ENCODE data around the gene RIC3.

Gene RIC3

DNA sequence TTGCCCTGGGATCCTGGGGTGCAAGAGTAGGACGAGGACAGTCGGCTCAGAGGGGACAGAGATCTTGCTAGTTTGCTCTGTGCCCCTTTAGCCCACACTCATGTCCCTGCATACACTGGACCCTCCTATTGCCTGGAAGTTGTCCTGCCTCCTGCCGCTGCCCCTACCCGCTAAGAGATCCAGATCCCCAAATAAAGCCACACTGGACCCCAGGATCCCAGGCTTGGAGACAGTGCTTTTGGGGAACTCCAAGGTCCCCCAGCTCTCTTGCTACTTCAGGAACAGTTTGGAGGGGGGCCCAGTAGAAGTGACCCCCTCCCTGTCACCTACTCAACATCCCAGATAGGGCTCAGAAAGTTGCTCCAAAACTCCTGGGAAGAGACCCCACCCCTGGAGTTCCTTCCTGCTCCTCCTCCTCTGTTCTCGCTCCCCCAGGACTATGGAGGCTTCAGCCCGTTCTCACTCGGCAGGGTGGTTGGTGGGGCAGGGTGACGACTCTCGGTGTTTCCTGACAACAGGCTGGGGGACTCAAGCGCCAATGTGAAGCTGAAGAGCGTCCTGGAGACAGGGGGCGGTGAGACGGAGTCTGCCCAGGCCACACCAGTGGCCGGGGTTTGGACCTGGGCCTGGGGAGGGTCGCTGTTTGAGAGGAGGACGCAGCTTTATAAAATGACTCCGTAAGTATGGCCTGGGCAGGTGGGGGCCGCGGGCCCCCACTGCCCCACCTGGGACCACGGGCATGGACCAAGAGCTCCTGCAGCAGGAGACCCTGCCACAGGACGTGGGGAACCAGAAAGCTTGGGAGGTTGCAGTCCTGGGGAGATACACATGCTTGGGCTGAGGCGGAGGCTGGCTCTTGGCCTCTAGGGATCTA lies 107.0 kb downstream of the RIC3 start:
- no peak for TF ChIP-seq BACH2 (CRISPR knock-in tag; IDR thresholded peaks at IDR 0.05; ENCODE audit: borderline replicate concordance)
- no peak for TF ChIP-seq ISL1 (CRISPR knock-in tag; IDR thresholded peaks at IDR 0.05)
- ATAC-seq: no peak

DNA sequence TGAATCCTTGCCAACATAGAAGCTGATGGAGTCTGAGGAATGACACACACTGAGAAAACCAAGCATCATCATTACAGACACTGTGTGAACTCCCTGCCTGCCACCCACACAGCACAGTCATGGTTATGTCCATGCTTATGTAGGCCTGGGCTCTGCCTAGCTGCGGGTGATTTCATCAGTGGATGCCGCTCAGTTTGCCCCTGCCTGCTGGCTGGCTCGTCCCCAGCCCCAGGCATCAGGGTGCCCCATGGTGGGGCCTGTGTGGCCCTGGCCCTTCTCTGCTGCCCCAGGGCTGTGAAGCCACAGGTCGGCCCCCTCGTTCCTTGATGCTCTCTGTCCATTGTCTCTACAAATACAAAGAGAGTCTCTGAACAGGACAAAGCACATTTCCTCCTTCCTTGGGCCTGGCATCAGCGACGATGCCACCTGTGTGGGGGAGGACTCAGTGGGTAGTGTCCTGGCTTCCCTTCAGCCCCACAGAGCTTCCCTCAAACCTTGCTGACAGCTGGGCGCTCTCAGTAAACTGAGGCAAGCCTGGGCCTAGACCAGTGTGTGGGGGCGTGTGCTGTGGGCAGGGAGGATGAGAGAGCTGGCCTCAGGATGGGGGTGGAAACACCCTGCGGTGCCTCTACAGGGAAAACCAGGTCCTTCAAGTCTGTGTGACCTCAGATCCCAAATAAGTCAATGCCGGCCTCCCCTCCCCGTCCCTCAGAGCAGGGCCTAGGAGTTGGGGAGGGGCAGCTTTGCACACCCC lies 107.8 kb downstream of the RIC3 start:
- ATAC-seq: no peak
- TF ChIP-seq, protein P1, sequence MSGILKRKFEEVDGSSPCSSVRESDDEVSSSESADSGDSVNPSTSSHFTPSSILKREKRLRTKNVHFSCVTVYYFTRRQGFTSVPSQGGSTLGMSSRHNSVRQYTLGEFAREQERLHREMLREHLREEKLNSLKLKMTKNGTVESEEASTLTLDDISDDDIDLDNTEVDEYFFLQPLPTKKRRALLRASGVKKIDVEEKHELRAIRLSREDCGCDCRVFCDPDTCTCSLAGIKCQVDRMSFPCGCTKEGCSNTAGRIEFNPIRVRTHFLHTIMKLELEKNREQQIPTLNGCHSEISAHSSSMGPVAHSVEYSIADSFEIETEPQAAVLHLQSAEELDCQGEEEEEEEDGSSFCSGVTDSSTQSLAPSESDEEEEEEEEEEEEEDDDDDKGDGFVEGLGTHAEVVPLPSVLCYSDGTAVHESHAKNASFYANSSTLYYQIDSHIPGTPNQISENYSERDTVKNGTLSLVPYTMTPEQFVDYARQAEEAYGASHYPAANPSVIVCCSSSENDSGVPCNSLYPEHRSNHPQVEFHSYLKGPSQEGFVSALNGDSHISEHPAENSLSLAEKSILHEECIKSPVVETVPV (CRISPR knock-in tag; IDR thresholded peaks at IDR 0.05): no peak

DNA sequence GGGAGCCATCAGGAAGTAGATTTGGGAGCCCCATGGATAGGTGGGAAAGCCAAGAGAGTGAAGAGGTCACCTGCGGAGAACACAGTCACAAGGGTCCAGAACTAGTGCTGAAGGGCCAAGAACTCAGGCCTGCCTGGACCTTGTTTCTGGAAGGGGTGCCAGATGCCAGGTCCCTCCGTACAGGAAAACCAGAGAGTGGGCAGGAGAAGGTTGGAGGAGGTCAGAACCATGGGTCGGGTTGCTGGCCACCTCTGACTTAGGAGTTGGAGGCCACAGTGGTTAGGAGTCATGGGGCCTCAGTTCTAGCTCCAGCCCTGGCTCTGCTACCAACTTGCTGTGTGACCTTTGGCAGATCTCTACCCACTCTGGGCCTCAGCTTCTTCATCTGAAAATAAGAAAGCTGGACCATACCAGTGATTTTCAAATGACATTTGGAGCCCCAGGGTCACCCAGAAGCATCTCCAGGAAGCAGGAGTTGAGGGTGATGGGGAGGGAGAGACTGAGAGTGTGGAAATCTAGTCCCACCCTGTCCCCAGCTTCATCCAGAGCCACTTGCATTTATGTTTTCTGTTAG lies 108.6 kb downstream of the RIC3 start:
- ATAC-seq: no peak
- TF ChIP-seq, protein P1 (CRISPR knock-in tag; IDR thresholded peaks at IDR 0.05): no peak
- TF ChIP-seq TCF4 (CRISPR knock-in tag; IDR thresholded peaks at IDR 0.05; ENCODE audit: borderline replicate concordance): no peak
- TF ChIP-seq PPARA (CRISPR knock-in tag; IDR thresholded peaks at IDR 0.05; ENCODE audit: borderline replicate concordance): no peak

DNA sequence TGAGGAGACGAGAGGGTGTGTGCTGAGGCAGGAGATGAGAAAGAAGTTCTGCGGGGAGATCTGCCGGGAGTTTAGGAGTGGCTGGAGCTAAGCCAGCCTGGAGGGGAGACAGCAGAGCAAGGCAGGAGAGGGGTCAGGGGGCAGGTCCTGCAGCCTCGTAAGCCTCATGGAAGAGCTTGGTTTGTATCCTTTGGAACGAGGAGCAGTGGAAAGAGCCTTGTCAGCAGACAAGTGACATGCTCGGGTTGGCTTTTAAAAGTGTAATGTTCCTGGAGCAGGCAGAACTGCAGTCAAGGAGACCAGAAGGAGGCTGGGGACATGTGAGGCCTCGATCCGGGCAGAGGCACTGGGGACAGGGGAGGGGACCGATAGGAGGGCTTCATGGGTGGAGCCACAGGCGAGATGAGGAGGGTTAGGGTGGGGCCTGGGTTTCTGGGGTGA lies 109.2 kb downstream of the RIC3 start:
- TF ChIP-seq, protein P2, sequence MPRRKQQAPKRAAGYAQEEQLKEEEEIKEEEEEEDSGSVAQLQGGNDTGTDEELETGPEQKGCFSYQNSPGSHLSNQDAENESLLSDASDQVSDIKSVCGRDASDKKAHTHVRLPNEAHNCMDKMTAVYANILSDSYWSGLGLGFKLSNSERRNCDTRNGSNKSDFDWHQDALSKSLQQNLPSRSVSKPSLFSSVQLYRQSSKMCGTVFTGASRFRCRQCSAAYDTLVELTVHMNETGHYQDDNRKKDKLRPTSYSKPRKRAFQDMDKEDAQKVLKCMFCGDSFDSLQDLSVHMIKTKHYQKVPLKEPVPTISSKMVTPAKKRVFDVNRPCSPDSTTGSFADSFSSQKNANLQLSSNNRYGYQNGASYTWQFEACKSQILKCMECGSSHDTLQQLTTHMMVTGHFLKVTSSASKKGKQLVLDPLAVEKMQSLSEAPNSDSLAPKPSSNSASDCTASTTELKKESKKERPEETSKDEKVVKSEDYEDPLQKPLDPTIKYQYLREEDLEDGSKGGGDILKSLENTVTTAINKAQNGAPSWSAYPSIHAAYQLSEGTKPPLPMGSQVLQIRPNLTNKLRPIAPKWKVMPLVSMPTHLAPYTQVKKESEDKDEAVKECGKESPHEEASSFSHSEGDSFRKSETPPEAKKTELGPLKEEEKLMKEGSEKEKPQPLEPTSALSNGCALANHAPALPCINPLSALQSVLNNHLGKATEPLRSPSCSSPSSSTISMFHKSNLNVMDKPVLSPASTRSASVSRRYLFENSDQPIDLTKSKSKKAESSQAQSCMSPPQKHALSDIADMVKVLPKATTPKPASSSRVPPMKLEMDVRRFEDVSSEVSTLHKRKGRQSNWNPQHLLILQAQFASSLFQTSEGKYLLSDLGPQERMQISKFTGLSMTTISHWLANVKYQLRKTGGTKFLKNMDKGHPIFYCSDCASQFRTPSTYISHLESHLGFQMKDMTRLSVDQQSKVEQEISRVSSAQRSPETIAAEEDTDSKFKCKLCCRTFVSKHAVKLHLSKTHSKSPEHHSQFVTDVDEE (CRISPR knock-in tag; IDR thresholded peaks at IDR 0.05): no peak
- no peak for TF ChIP-seq GLIS3 (CRISPR knock-in tag; IDR thresholded peaks at IDR 0.05)
- no peak for ATAC-seq

DNA sequence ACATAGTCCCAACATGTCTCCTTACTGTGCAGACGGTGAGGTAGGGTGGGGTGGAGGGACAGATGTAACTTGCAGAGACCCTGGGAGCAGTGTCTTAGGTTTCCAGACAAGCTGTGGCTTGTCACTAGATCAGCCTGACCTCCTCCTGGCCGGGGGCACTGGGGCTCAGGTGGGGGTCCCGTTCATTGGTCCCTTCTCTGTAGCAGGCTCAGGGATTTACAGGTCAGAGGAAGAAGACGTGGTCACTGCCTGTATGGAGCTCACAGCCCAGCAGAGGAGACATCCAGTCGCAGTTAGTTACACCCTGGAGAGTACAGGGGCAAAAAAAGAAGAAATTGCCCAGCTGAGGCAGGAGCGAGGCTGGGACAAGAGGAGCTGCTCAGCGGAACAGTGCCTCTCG lies 109.8 kb downstream of the RIC3 start:
- no peak for ATAC-seq
- TF ChIP-seq PPARA (CRISPR knock-in tag; IDR thresholded peaks at IDR 0.05; ENCODE audit: borderline replicate concordance): no peak

DNA sequence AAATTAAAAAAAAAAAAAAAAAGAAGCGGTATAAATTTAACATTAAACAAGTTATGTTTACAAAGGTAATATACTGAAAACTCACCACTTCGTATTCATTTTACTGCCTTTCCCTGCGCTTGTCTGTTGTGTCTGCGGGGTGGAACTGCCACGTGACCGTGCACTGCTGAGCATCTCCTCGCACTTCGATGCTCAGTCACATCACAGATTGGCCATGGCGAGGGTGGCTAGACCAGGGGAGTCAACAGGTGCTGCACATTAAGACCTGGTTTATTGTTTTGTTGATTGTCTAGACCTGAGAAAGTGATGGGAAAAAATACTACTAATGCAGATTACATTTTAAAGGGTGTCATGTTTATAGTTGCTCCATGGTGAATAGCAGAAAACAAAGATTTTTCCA lies 110.6 kb downstream of the RIC3 start:
- ATAC-seq: no peak
- TF ChIP-seq ZFP30 (CRISPR knock-in tag; IDR thresholded peaks at IDR 0.05) (no peak), ZC3H10 (CRISPR knock-in tag; IDR thresholded peaks at IDR 0.05) (no peak), ZNF70 (CRISPR knock-in tag; IDR thresholded peaks at IDR 0.05) (no peak), ISL1 (CRISPR knock-in tag; IDR thresholded peaks at IDR 0.05) (no peak), ESRRG (CRISPR knock-in tag; IDR thresholded peaks at IDR 0.05) (no peak), ZNF565 (CRISPR knock-in tag; conservative IDR thresholded peaks at IDR 0.05; ENCODE audit: low read depth) (no peak), ZFP3 (CRISPR knock-in tag; IDR thresholded peaks at IDR 0.05) (no peak), PPARA (CRISPR knock-in tag; IDR thresholded peaks at IDR 0.05; ENCODE audit: borderline replicate concordance) (no peak), ZNF8 (CRISPR knock-in tag; IDR thresholded peaks at IDR 0.05) (no peak), SNAI2 (CRISPR knock-in tag; IDR thresholded peaks at IDR 0.05) (no peak), CSDC2 (CRISPR knock-in tag; IDR thresholded peaks at IDR 0.05) (no peak), TOX (CRISPR knock-in tag; IDR thresholded peaks at IDR 0.05; ENCODE audit: borderline replicate concordance) (no peak), TCF4 (CRISPR knock-in tag; IDR thresholded peaks at IDR 0.05; ENCODE audit: borderline replicate concordance) (no peak)
- TF ChIP-seq, protein P2 (CRISPR knock-in tag; IDR thresholded peaks at IDR 0.05): no peak
- TF ChIP-seq, protein P1 (CRISPR knock-in tag; IDR thresholded peaks at IDR 0.05): no peak
- TF ChIP-seq, protein P3, sequence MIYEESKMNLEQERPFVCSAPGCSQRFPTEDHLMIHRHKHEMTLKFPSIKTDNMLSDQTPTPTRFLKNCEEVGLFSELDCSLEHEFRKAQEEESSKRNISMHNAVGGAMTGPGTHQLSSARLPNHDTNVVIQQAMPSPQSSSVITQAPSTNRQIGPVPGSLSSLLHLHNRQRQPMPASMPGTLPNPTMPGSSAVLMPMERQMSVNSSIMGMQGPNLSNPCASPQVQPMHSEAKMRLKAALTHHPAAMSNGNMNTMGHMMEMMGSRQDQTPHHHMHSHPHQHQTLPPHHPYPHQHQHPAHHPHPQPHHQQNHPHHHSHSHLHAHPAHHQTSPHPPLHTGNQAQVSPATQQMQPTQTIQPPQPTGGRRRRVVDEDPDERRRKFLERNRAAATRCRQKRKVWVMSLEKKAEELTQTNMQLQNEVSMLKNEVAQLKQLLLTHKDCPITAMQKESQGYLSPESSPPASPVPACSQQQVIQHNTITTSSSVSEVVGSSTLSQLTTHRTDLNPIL (CRISPR knock-in tag; IDR thresholded peaks at IDR 0.05; ENCODE audit: low read depth): no peak
